T-helper 2 cell (primary cell): Measurements from ENCODE around the gene KDM2A.
A peak's percentile ranks its signal among the peaks of the same experiment; 100 is the strongest.

Experiments
- DNase-seq, 5 experiments: peaks; one replicate each; pipeline versions ENCODE4 v3.0.0 to v3.0.0-alpha.2; 2012 to 2022

Gene KDM2A

GRCh38 chr11:67286621-67287333, 167.7 kb downstream of the KDM2A start:
- DNase-seq, result peak in 1 of 5 experiments; percentile 60

- peak in 2 of 5 experiments; percentile 64 to 89 for DNase-seq
Observed at GRCh38 chr11:67287355-67288197, 168.5 kb downstream of the KDM2A start.

- no peak for DNase-seq
Observed at GRCh38 chr11:67288198-67288451, 169.1 kb downstream of the KDM2A start.

GRCh38 chr11:67288452-67289225, 169.6 kb downstream of the KDM2A start:
- DNase-seq, result peak; percentile 77 to 96 (median 84)

- DNase-seq, result no peak
Observed at GRCh38 chr11:67289226-67289650, 170.2 kb downstream of the KDM2A start, which contains the start of gene ANKRD13D. ANKRD13D (plus strand) TSS chr11:67289303; CDS start chr11:67289461, 158 bp downstream.

GRCh38 chr11:67289651-67290479, 170.8 kb downstream of the KDM2A start:
- DNase-seq, result no peak

- no peak for DNase-seq
Observed at GRCh38 chr11:67290801-67291200, 171.7 kb downstream of the KDM2A start.

- no peak for DNase-seq
Observed at GRCh38 chr11:67291481-67292381, 172.7 kb downstream of the KDM2A start.

GRCh38 chr11:67292671-67293070, 173.6 kb downstream of the KDM2A start:
- DNase-seq, result no peak

GRCh38 chr11:67293090-67293489, 174.0 kb downstream of the KDM2A start:
- peak in 2 of 5 experiments; percentile 61 to 67 for DNase-seq

- peak in 1 of 5 experiments; percentile 48 for DNase-seq
Observed at GRCh38 chr11:67295846-67296245, 176.8 kb downstream of the KDM2A start.

- DNase-seq, result peak in 1 of 5 experiments; percentile 2
Observed at GRCh38 chr11:67298786-67299185, 179.7 kb downstream of the KDM2A start.

- DNase-seq, result no peak
Observed at GRCh38 chr11:67299471-67300191, 180.6 kb downstream of the KDM2A start.

GRCh38 chr11:67300256-67300755, 181.2 kb downstream of the KDM2A start:
- DNase-seq, result no peak

- DNase-seq, result peak in 1 of 5 experiments; percentile 5
Observed at GRCh38 chr11:67300756-67301312, 181.8 kb downstream of the KDM2A start.

GRCh38 chr11:67301313-67301921, 182.4 kb downstream of the KDM2A start:
- DNase-seq, result peak in 1 of 5 experiments; percentile 8

- DNase-seq, result peak in 1 of 5 experiments; percentile 7
Observed at GRCh38 chr11:67301951-67302516, 183.0 kb downstream of the KDM2A start.

GRCh38 chr11:67302571-67303131, 183.6 kb downstream of the KDM2A start:
- DNase-seq, result peak in 3 of 5 experiments; percentile 8 to 37 (median 15)
